Sigmoid colon (tissue), 7 donors: ENCODE measurements around the gene LY6G6F. TPM values are rescaled to one million over a fixed set of nuclear protein-coding genes. Genes with fewer than 3 reads are reported as not detected.

ENCODE experiments used
- DNase-seq: peaks from one replicate; pipeline ENCODE4 v3.0.0-alpha.2; 2019
- H3K27ac ChIP-seq, 4 donors: fragments of 200-600 bp; sonication (generic); one replicate each; pipeline ENCODE4 v1.5.1; 2016 to 2019; ENCODE audit warnings: mild to moderate bottlenecking in 1 of 4
- H3K27me3 ChIP-seq, 3 donors: fragments of 200-600 bp; sonication (generic); one replicate each; pipeline ENCODE4 v1.5.1; 2019; ENCODE audit warnings: mild to moderate bottlenecking in 1 of 3
- H3K36me3 ChIP-seq, 4 donors: fragments of 200-600 bp; sonication (generic); one replicate each; pipeline ENCODE4 v1.5.1; 2016 to 2019
- H3K4me1 ChIP-seq, 4 donors: fragments of 200-600 bp; sonication (generic); one replicate each; pipeline ENCODE4 v1.5.1; 2017 to 2019
- H3K4me3 ChIP-seq, 4 donors: fragments of 200-600 bp; sonication (generic); one replicate each; pipeline ENCODE4 v1.5.1; 2017 to 2019; ENCODE audit warnings: mild to moderate bottlenecking in 2 of 4, moderate library complexity in 1 of 4
- H3K9me3 ChIP-seq, 4 donors: fragments of 200-600 bp in 3 of 4; sonication (generic) in 3 of 4; one replicate each; pipeline versions ENCODE4 v1.5.1 to v1.6.1; 2013 to 2019
- EP300 ChIP-seq, 4 donors: sonication (generic); formaldehyde crosslinking; IDR thresholded peaks; one replicate each; pipeline ENCODE4 v1.6.1; 2017; ENCODE audit warnings: antibody characterized with exemption in 4 of 4
- POLR2A ChIP-seq, 2 donors: fragments of 450-650 bp; IDR thresholded peaks; one replicate each; pipeline ENCODE4 v1.6.1; 2016; ENCODE audit warnings: antibody characterized with exemption in 2 of 2, mild to moderate bottlenecking in 2 of 2, moderate library complexity in 2 of 2
- POLR2AphosphoS5 ChIP-seq, 4 donors: sonication (generic); formaldehyde crosslinking; IDR thresholded peaks; one replicate each; pipeline ENCODE4 v1.6.1; 2017; ENCODE audit warnings: antibody characterized with exemption in 4 of 4
- WGBS, 2 donors: extraction: QIAGEN DNeasy Blood & Tissue Kit; methylation state at CpG; one replicate each; pipeline ENCODE4 v1.1.7; 2013; 5-methylcytosine and 5-hydroxymethylcytosine counted together
- intact Hi-C: fragments of 100-400 bp; cut with DNase I; formaldehyde crosslinking; loops from one replicate; pipeline ENCODE4 v1.15.1; 2023
- polyA plus RNA-seq, 3 donors: library from polyadenylated mRNA; stranded (reverse); fragments of 200-250 nt; gene quantifications; one replicate each; pipeline ENCODE4 v1.2.3, GENCODE V29; 2013
- total RNA-seq, 4 donors: library from RNA; depleted of rRNA; stranded (reverse); fragments of >200 nt; gene quantifications; one replicate each; pipeline ENCODE4 v1.1.0, GENCODE V29; 2016
- TF ChIP-seq, protein P1 (sequence below), 4 experiments: fragments of 450-650 bp in 3 of 4; fragments of 200-600 bp in 1 of 4; IDR thresholded peaks; one replicate each; pipeline ENCODE4 v1.5.1; 2016 to 2019; ENCODE audit warnings: antibody characterized with exemption in 4 of 4, mild to moderate bottlenecking in 3 of 4, moderate library complexity in 2 of 4
- donor health status: healthy with polysubstance abuse.
- donor health status: Bipolar disorder and iron deficiency.
- donor health status: healthy.

LY6G6F gene
- total and polyA plus RNA-seq, 7 donors: not detected

GRCh38 chr6:31665501-31666336 is 40.9 kb upstream of the LY6G6F start, which contains the start of gene CSNK2B:
Gene CSNK2B (plus strand): TSS chr6:31666080. CDS start chr6:31666832, 752 bp downstream.
- H3K4me3 ChIP-seq: peak within 1 kb of the TSS; percentile 81 to 96 (median 88)
- H3K4me1 ChIP-seq: peaks cover 0 to 60% (median 47%) of the 10 kb centered on the region in 4 donors
- 0 to 1% methylated on average over 63 of the region's 63 CpGs for WGBS, 2 donors
- H3K36me3 ChIP-seq: peaks cover 38 to 49% (median 43%) of the 10 kb centered on the region in 4 donors
- intact Hi-C loops: loop anchor here (1.0 to 10.0 kb wide), 3 partner anchors 162 to 1609 kb away; partner anchors contain the start of genes AGPAT1, B3GALT4, HSPA1B and RNF5
- H3K27me3 ChIP-seq: no peaks in the 10 kb centered on the region
- H3K9me3 ChIP-seq: no peaks in the 10 kb centered on the region
- H3K27ac ChIP-seq: peak within 1 kb of the TSS; percentile 95 to 98 (median 98)
- TF ChIP-seq POLR2AphosphoS5 (IDR thresholded peaks at IDR 0.05) (peak; percentile 77 to 92 (median 88)), POLR2A (IDR thresholded peaks at IDR 0.05) (peak; percentile 54 to 84), EP300 (IDR thresholded peaks at IDR 0.05) (no peak)
- TF ChIP-seq, protein P1, sequence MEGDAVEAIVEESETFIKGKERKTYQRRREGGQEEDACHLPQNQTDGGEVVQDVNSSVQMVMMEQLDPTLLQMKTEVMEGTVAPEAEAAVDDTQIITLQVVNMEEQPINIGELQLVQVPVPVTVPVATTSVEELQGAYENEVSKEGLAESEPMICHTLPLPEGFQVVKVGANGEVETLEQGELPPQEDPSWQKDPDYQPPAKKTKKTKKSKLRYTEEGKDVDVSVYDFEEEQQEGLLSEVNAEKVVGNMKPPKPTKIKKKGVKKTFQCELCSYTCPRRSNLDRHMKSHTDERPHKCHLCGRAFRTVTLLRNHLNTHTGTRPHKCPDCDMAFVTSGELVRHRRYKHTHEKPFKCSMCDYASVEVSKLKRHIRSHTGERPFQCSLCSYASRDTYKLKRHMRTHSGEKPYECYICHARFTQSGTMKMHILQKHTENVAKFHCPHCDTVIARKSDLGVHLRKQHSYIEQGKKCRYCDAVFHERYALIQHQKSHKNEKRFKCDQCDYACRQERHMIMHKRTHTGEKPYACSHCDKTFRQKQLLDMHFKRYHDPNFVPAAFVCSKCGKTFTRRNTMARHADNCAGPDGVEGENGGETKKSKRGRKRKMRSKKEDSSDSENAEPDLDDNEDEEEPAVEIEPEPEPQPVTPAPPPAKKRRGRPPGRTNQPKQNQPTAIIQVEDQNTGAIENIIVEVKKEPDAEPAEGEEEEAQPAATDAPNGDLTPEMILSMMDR (IDR thresholded peaks at IDR 0.05): no peak
- peak; percentile 99 for DNase-seq

DNA sequence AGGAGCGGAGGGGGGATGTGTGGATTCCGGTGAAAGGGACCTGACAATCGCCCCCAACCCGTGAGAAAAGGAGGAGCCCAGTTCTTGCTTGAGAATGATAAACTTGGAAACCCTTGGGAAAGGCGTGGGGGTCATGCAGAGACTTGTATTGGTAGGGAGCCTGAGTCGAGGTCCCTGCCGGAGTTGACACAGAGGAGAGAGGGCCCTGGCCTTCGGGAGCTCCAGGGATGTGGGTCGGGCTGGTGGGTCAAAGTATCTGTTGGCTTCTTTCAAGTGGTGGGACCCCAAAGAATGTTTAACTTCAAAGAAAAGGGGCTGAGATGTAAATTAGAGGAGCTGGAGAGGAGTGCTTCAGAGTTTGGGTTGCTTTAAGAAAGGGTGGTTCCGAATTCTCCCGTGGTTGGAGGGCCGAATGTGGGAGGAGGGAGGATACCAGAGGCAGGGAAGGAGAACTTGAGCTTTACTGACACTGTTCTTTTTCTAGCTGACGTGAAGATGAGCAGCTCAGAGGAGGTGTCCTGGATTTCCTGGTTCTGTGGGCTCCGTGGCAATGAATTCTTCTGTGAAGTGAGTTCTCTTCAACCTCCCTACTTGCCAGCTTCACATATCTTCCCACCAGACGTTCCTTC is 40.2 kb upstream of the LY6G6F start:
- no peak for TF ChIP-seq POLR2A (IDR thresholded peaks at IDR 0.05)
- TF ChIP-seq, protein P1 (IDR thresholded peaks at IDR 0.05): no peak
- TF ChIP-seq EP300 (IDR thresholded peaks at IDR 0.05): no peak
- no peak for TF ChIP-seq POLR2AphosphoS5 (IDR thresholded peaks at IDR 0.05)
- Histone ChIP-seq H3K27me3 (no peaks in the 10 kb centered on the region), H3K4me3 (peak overlapping the region; percentile 81 to 96 (median 88)), H3K36me3 (peaks cover 44 to 56% (median 50%) of the 10 kb centered on the region in 4 donors), H3K4me1 (peaks cover 0 to 53% (median 40%) of the 10 kb centered on the region in 4 donors), H3K27ac (peak overlapping the region; percentile 95 to 98 (median 98)), H3K9me3 (no peaks in the 10 kb centered on the region)
- DNase-seq: no peak
- intact Hi-C loops: loop anchor here (5.0 to 10.0 kb wide), 2 partner anchors 511 to 1608 kb away; partner anchors contain the start of genes AGPAT1, B3GALT4, RNF5 and RPS18
- whole genome bisulfite sequencing, 2 donors: 2 to 4% methylated on average over 15 of the region's 15 CpGs

DNA sequence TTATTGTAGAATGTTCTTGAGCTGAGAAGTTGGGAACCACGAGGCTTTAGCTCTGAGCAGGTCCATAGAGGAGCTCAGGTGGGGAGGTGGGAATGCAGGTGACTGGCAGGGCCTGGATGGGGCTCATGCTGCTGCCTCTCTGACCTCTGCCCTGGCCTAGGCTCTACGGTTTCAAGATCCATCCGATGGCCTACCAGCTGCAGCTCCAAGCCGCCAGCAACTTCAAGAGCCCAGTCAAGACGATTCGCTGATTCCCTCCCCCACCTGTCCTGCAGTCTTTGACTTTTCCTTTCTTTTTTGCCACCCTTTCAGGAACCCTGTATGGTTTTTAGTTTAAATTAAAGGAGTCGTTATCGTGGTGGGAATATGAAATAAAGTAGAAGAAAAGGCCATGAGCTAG is 37.0 kb upstream of the LY6G6F start, which contains the start of gene LY6G5B:
Gene LY6G5B (plus strand): TSS at position 301 of the 400 bp plus-strand sequence. CDS start 975 bp downstream, outside the sequence.
- intact Hi-C loops: loop anchor here (5.0 to 10.0 kb wide), 2 partner anchors 508 to 1605 kb away; partner anchors contain the start of genes AGPAT1, B3GALT4, RNF5 and RPS18
- peaks cover 0 to 27% (median 15%) of the 10 kb centered on the region in 4 donors for H3K4me1 ChIP-seq
- DNase-seq: no peak
- H3K4me3 ChIP-seq: no peak within 1 kb of the TSS
- WGBS, 2 donors: 80 to 92% methylated on average over 8 of the region's 8 CpGs
- H3K36me3 ChIP-seq: peaks cover 38 to 67% (median 59%) of the 10 kb centered on the region in 4 donors
- H3K9me3 ChIP-seq: no peaks in the 10 kb centered on the region
- TF ChIP-seq EP300 (IDR thresholded peaks at IDR 0.05) (no peak), POLR2AphosphoS5 (IDR thresholded peaks at IDR 0.05) (no peak), POLR2A (IDR thresholded peaks at IDR 0.05) (no peak)
- TF ChIP-seq, protein P1 (IDR thresholded peaks at IDR 0.05): no peak
- H3K27ac ChIP-seq: no peak within 1 kb of the TSS
- H3K27me3 ChIP-seq: no peaks in the 10 kb centered on the region

- intact Hi-C loops: no loop called here
- Histone ChIP-seq H3K36me3 (peaks cover 0 to 23% (median 15%) of the 10 kb centered on the region in 4 donors), H3K27me3 (no peaks in the 10 kb centered on the region), H3K27ac (no peak overlapping the region), H3K9me3 (no peaks in the 10 kb centered on the region), H3K4me3 (no peak overlapping the region), H3K4me1 (peaks cover 0 to 15% (median 9%) of the 10 kb centered on the region in 4 donors)
- TF ChIP-seq, protein P1 (IDR thresholded peaks at IDR 0.05): no peak
- DNase-seq: no peak
- 76 to 84% methylated on average over 4 of the region's 4 CpGs for WGBS, 2 donors
Measured at GRCh38 chr6:31676322-31676903, 30.3 kb upstream of the LY6G6F start.
